Measurements from ENCODE around the gene TMEM163.

The TMEM163 gene

DNA sequence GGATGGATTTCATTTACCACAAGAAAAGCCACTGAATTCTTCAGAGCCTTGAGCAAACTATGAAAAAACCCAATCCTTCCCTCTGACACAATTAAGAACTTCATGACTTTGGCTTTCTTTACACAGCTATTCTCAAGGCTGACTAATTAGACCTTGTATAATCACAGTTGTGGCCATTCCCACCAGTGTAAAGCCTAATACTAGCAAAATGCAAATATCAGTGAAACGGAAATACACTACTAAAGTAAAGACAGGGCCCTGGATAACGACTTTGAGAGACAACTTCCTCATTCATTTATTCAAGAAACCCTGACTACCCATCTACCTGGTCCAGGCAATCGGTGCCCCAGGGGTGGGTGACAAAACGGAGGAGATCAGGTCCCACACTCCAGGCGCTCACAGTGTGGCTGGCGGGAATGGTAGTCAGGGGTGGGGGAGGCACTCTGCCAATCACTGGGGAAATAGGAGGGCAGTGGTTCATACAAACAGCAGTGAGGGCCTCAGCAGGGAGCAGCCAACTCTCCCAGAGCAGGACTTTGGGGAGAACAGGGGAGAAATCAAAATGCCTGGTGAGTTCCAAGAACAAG lies 28.1 kb downstream of the TMEM163 start:
- no peak for DNase-seq

DNA sequence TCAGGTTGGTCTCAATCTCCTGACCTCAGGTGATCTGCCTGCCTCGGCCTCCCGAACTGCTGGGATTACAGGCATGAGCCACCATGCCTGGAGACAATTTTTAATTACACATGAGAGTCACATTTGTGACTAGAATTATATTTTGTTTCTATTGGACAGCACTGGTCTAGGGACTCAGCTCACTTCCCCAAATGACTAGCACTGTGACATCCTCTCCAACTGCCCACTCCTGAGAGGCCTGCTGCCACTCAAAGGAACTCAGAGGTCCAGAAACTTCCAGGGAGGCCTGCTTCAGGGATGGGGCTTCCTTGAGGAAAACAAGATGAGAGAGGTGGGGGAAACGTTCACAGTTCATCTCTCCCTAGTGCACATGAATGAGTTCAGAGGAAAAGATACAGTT lies 29.5 kb downstream of the TMEM163 start:
- no peak for DNase-seq

- DNase-seq, result no peak
Observed at GRCh38 chr2:134685967-134686366, 32.8 kb downstream of the TMEM163 start.

DNA sequence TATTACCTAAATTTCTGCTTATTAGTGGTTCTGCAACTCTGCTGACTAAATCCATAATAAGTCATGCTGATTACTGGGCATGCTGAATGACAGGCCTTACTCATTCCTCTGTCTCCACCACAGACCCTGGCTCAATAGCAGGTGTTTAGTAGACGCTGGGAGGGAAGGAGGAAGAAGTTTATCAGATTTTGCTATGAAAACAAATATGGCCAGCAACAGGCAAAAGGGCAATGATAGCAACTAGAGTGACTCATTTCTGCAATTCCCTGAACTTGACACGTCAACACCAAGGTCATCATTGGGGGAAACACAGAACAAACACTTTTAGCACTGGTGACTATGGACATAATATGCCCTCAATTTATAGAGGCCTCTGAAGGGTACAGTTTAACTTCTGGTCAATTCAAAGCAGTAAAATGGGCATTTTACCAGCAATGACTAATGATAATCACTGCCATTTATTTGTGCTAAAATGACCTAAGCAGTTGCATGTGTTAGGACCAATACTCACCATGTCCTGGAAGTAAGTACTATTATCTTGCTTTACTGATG lies 35.2 kb downstream of the TMEM163 start:
- no peak for DNase-seq

DNA sequence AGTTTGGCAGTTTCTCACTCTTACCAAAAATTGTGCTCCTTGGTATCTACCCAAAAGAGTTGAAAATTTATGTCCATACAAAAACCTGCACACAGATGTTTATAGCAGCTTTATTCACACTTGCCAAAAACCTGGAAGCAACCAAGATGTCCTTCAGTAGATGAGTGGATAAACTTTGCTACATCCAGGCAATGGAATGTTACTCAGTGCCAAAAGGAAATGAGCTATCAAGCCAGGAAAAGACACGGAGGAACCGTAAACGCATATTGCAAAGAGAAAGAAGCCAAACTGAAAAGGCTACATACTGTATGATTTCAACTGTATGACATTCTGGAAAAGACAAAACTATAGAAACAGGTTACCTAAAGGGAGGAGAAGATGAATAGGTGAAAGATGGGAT lies 36.1 kb downstream of the TMEM163 start:
- DNase-seq, result no peak

GRCh38 chr2:134681201-134681600 lies 37.6 kb downstream of the TMEM163 start:
- DNase-seq, result no peak

DNA sequence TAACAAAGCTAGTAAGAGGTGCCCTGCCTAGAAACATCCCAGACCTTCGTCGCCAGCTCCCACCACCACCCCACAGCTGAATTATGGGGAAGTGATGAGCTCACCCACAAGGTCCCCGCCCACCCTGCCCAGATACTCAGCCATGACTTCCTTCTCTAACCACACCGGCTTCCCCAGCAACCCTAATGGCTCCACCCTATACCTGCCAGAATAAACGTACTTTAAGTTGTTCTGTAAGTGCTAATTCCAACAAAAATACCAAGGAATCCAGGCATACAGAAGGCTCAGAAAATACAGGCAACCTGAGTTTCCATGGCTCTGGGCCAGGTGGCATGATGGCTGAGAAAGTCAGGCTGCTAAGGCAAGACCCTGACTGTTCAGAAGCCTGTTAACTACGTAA lies 39.1 kb downstream of the TMEM163 start:
- peak in 5 of 6 experiments; percentile 14 to 57 (median 52) for DNase-seq

- DNase-seq, result no peak
Observed at GRCh38 chr2:134679294-134679693, 39.5 kb downstream of the TMEM163 start.

DNA sequence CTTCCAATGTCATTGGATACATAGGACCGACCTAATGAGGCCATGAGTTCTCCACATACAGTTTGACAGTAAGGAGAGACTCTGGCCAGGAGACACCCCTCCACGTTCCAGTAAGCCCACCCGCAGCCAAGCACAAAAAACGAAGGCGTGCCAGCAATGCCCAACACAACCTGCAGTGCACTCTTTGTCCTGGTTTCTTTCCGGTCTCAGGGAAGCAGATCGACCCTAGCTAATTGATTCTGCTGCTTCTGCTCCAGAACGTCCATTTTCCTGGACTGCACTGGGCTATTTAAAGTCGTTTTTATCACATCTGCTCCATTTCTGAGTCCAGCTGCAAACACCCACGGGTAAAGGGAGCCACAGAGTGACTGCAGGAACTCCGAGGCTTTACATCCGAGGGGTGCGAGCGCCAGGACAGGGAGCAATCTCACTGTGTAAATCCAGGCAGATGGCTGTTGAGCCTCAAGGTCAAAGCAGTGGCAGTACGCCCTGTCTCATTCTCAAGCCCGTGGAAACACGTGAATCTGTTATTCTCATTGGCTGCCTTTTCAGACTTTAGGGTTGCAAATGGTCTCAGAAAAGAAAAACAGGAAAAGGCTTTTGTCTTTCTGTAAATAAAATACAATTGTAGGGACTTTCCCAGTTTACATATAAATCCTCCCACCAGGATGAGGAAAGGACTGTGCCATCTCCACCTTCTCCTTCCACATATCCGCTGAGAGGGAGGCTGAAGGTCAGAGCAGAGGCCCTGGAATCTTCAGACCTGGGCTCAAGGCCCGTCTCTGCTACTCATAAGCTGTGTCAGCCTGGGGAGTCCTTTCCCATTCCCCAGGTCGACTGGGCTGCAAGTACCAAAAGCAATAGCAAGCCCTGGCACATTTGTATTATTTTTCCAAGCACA lies 40.7 kb downstream of the TMEM163 start:
- no peak for DNase-seq

- peak in 2 of 6 experiments; percentile 10 to 25 for DNase-seq
Observed at GRCh38 chr2:134676960-134677359, 41.8 kb downstream of the TMEM163 start.

DNA sequence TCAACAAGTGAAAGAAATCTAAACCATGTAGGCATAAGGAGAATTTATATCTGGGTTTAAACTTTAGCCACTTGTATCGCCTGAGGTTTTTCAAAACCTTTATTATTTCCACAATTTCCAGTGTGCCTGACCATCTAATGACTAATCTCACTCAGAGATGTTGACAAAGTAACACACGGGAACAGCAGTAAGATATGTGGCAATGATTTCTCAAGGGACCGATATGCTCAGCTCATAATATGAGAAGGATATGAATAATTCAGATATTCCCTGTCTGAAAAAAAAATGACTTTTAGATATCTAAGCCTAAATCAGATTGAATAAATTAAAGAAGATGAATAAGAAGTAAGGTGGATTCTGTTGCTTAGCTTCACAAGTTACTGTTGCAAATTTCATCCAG lies 43.5 kb downstream of the TMEM163 start:
- no peak for DNase-seq

DNA sequence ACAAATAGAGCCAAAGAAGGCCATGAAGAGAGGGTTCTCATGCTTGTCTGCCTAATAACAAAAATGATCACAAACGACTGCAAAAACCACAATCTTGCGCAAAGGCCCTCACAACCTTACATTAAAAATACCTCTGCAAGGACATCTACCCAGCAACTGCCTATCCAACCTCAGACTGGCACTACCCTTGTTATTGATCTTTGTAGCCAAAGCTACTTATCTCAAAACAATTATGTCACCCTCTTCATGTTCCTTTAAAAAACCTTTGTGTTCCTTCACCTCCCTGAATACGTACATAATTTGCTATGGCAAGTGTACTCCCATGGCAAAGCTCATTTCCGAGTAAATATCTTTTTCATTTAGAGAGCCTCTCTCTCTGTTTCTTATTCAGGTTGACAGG lies 44.1 kb downstream of the TMEM163 start:
- no peak for DNase-seq

- DNase-seq, result peak in 1 of 6 experiments; percentile 25
Observed at GRCh38 chr2:134671513-134671912, 47.3 kb downstream of the TMEM163 start.

DNA sequence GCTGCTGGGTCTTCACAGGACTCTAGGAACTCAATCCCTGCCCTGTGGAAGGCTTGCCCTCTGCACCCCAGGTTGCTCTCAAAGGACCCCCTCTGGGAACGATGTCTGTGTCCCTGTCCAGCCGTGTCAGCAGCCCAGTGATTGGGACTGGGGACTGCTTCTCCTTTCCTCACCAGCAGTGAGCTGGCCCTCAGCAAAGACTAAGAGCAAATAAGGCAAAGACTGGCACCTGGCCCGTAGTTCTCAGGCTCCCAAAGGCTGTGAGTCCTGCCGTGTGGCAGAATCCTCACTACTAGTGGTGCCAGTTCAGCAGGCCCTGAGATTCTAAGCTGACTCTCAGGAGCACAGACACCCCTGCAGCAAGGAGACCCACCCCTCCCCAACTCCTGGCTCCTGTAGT lies 47.8 kb downstream of the TMEM163 start:
- peak in 1 of 6 experiments; percentile 42 for DNase-seq

DNA sequence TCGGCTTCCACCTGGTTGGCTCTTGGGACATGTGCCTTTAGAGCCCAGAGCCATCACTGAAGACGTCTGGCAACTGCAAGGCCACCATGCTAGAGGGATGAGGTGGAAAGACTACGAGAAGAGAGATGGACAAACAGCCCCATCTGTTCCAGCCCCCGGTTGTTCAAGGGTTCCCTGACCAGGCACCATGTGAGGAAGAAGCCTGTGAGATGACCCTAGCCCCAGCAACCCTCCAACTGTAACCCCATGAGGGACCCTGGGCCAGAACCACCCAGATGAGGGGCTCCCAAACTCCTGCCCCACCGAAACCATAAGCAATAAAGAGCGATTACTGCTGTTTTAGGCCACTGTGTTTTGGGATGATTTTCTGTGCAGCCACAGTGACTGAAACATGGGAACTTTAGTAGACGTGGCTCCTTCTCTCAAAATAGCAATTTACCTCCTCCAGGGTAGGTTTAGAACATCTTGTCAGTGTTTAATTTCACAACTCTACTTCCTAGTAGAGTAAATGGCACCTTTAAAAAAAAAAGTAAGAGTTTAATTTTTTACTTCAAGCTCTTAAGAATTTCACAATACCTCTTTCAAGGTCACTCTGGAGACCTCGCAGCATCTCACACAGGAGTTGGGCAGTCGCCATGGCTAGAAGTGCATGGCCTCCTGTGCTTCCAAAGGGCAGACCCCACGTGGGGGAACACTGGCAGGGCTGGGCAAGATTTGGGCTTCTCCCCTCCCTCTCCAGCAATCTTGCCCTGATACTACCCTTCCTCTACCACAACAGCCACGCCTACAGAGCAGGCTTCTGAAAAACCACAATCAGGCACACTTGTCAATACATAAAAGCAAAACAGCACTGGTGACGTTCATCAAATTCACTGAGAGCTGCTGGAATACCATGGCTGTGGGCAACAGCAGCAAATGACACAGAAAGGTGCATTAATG lies 48.8 kb downstream of the TMEM163 start:
- peak; percentile 58 to 94 (median 80) for DNase-seq

DNA sequence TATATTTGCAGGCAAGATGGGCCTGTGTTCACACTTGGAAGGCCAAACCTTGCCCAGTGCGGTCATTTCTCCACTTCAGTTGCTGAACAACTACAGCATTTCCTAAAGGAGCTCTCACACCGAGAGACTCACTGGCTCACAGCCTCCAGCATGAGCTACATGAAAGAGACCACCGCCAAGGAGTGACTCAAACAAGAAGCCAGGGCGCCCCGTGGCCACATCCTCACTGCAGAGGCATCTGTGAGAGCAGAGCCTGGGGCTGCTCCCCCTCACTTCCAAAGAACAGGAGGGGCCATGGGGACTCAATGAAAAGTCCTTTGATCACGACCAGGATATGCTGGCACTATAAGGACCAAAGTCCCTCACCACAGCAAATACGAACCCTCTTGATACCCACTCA lies 50.0 kb downstream of the TMEM163 start:
- peak; percentile 33 to 88 (median 77) for DNase-seq

- DNase-seq, result no peak
Observed at GRCh38 chr2:134667541-134667940, 51.3 kb downstream of the TMEM163 start.

GRCh38 chr2:134667081-134667480 lies 51.7 kb downstream of the TMEM163 start:
- no peak for DNase-seq

DNA sequence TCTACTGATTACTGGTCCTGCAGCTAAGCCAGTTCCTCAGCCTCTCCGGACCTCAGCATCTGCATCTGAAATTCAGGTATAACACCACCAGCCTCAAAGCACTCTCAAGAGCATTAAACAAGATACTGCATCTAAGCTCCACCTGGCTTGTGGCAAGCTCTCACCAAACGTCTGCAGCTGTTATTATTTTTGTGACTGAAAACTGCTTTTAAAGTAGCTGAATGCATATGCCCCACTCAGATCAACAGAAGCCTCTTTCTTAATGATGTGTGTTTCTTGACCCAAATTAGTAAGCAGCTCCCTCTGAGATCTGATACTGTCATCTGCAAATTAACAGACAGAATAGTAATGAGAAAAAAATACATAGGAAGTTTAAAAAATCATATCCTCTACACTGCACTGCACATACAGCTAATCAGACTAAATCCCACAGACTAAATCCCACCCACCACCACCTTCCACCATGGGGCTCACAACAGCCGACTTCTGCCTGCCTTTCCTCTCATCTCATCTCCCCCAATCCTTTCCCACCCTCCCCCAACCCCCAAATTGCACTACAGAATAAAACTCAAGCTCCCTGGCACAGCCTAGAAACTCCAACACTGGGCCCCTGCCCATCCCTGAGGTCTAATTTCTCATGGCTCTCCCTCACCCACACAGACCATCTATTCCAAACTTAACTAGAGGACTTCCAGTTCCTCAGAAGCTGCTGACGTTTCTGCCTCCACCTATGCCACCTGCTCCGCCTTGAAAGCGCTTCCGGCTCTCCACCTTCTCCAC lies 52.9 kb downstream of the TMEM163 start:
- no peak for DNase-seq

GRCh38 chr2:134663451-134664450 lies 55.0 kb downstream of the TMEM163 start:
- no peak for DNase-seq

GRCh38 chr2:134662751-134663150 lies 56.0 kb downstream of the TMEM163 start:
- no peak for DNase-seq

Data from stimulated activated naive CD4-positive, alpha-beta T cell (primary cell).